Thyroid gland (tissue), 4 donors: ENCODE measurements around the gene COX6B2. TPM values are rescaled to one million over a fixed set of nuclear protein-coding genes. Genes with fewer than 3 reads are reported as not detected.
A peak's percentile ranks its signal among the peaks of the same experiment; 100 is the strongest.

Source experiments
- DNase-seq, 2 donors: peaks; one replicate each; pipeline ENCODE4 v3.0.0-alpha.2; 2019
- H3K27ac ChIP-seq, 3 donors: fragments of 200-600 bp; sonication (generic); 1 replicate in 2 of 3; 2 replicates in 1 of 3; pipeline ENCODE4 v1.5.1; 2016 to 2019; ENCODE audit warnings: mild to moderate bottlenecking in 1 of 3, moderate library complexity in 1 of 3
- H3K27me3 ChIP-seq: fragments of 200-600 bp; sonication (generic); one replicate; pipeline ENCODE4 v1.5.1; 2019
- H3K36me3 ChIP-seq, 2 donors: fragments of 200-600 bp; sonication (generic); one replicate each; pipeline ENCODE4 v1.5.1; 2016 to 2019
- H3K4me1 ChIP-seq, 2 donors: fragments of 200-600 bp; sonication (generic); one replicate each; pipeline ENCODE4 v1.5.1; 2017 to 2019
- H3K4me3 ChIP-seq, 3 donors: fragments of 200-600 bp; sonication (generic); replicated peaks in 1 of 3; 1 replicate in 2 of 3; 2 replicates in 1 of 3; pipeline ENCODE4 v1.5.1; 2016; ENCODE audit warnings: mild to moderate bottlenecking in 1 of 3
- H3K9me3 ChIP-seq: fragments of 200-600 bp; sonication (generic); one replicate; pipeline ENCODE4 v1.5.1; 2017
- POLR2A ChIP-seq, 2 donors: fragments of 450-650 bp; IDR thresholded peaks; one replicate each; pipeline ENCODE4 v1.6.1; 2017; ENCODE audit warnings: antibody characterized with exemption in 2 of 2, mild to moderate bottlenecking in 2 of 2, moderate library complexity in 1 of 2
- WGBS, 2 donors: methylation state at CpG; one replicate each; pipeline ENCODE4 v1.1.5; 2017; 5-methylcytosine and 5-hydroxymethylcytosine counted together
- intact Hi-C: fragments of 100-400 bp; cut with DNase I; formaldehyde crosslinking; loops from one replicate; pipeline ENCODE4 v1.15.1; 2023
- total RNA-seq, 4 donors: library from RNA; depleted of rRNA; stranded (reverse); fragments of >200 nt; gene quantifications; one replicate each; pipeline ENCODE4 v1.2.3, GENCODE V29; 2016
- TF ChIP-seq, protein P1 (sequence below), 6 experiments: fragments of 200-600 bp in 3 of 6; fragments of 450-650 bp in 3 of 6; sonication (generic) in 3 of 6; IDR thresholded peaks; one replicate each; pipeline ENCODE4 v1.5.1; 2016 to 2019; ENCODE audit warnings: antibody characterized with exemption in 6 of 6, mild to moderate bottlenecking in 2 of 6, inconsistent platforms in 1 of 6, moderate library complexity in 1 of 6

The COX6B2 gene
- total RNA-seq, 4 donors from 2014 or later, result 0.94 TPM; not detected in 3

DNA sequence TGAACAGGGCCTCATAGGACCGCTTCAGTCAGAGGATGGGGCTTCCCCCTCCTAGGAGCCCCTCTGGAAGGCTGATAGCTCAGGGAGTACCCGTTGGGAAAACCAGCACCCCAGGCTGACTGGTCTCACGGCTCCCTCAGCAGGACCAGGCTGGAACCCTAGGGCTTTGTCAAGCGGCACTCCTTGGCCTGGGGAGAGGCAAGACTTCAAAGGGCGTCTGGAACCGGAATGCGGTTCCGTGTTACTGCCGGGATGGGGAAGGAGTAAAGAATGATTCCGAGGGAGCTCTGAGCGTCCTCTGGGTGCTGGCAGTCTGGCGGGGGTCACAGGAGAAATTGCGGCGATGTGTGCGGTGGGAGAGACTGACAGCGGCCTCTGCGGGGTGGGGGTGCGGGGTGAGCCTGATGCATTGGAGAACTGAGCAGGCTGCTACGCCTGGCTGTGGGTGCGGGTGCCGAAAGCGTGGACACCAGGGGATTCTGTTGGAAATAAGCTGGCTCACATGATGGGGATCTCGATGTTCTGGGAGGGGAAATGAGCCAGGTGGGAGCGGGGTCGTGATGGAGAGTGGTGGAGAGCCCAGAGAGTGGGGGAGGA is 1.9 kb downstream of the COX6B2 start:
- 56 to 68% methylated on average over 22 to 25 of the region's 25 CpGs for WGBS, 2 donors
- Histone ChIP-seq H3K27me3 (peaks cover 25% of the 10 kb centered on the region), H3K4me1 (peaks cover 11 to 16% of the 10 kb centered on the region in 2 donors), H3K36me3 (no peaks in the 10 kb centered on the region), H3K27ac (no peak overlapping the region), H3K9me3 (no peaks in the 10 kb centered on the region), H3K4me3 (no peak overlapping the region)
- no peak for TF ChIP-seq POLR2A (IDR thresholded peaks at IDR 0.05)
- TF ChIP-seq, protein P1, sequence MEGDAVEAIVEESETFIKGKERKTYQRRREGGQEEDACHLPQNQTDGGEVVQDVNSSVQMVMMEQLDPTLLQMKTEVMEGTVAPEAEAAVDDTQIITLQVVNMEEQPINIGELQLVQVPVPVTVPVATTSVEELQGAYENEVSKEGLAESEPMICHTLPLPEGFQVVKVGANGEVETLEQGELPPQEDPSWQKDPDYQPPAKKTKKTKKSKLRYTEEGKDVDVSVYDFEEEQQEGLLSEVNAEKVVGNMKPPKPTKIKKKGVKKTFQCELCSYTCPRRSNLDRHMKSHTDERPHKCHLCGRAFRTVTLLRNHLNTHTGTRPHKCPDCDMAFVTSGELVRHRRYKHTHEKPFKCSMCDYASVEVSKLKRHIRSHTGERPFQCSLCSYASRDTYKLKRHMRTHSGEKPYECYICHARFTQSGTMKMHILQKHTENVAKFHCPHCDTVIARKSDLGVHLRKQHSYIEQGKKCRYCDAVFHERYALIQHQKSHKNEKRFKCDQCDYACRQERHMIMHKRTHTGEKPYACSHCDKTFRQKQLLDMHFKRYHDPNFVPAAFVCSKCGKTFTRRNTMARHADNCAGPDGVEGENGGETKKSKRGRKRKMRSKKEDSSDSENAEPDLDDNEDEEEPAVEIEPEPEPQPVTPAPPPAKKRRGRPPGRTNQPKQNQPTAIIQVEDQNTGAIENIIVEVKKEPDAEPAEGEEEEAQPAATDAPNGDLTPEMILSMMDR (IDR thresholded peaks at IDR 0.05), result no peak
- intact Hi-C loops, result no loop called here
- DNase-seq, result no peak

DNA sequence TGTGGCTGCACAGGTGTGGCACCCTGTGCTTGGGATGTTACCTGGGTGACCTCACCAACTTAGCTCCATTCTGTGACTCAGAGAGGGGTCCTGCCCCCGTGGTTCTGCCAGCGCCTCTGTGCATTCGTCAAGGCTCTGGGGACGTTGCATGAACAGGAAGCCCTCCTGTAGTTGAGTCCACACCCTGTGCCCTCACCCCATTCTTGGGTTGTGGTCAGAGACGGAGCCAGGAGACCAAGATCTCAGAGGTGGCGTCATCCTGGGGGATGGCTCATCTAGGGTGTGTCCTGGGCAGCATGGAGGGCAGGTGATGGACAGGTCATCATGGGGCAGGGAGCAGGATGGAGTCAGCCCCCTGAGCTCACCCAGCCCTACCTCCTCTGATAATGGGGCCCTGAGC is 2.5 kb downstream of the COX6B2 start:
- Histone ChIP-seq H3K4me3 (no peak overlapping the region), H3K27me3 (peaks cover 25% of the 10 kb centered on the region), H3K4me1 (peaks cover 11 to 16% of the 10 kb centered on the region in 2 donors), H3K9me3 (no peaks in the 10 kb centered on the region), H3K27ac (no peak overlapping the region), H3K36me3 (no peaks in the 10 kb centered on the region)
- intact Hi-C loops, result no loop called here
- 54 to 71% methylated on average over 1 to 6 of the region's 6 CpGs for WGBS, 2 donors
- no peak for TF ChIP-seq POLR2A (IDR thresholded peaks at IDR 0.05)
- TF ChIP-seq, protein P1 (IDR thresholded peaks at IDR 0.05), result no peak
- no peak for DNase-seq

DNA sequence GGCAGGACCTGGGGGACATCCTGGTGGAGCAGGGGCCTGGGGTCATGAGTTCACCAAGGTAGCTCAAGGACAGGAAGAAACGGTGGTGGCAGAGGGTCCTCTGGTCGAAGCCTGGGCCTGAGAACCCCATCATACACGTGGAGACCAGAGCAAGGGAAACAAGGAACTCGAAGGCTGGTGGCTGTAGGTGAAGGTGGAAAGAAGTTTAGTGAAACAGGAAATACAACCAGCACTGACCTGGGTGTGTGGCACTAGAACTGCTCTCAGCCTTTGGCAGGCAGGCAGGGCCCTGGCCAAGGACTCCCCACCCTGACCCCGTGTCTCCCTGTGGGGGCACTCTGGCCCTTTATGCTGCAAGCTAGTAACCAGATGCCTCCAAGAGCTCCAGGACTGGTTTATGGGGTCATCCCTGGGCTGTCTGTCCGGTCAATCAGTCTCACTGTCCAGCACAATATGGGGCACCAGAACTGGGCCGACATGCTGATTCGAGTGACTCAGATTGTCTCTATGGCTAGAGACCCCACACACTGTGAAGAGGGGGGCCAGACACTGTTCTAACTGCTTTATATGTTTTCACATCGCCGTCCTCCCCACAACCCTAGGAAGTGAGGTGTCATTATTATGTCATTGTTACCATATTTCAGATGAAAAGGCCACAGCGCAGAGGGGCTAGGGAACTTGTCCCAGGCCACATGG is 3.8 kb downstream of the COX6B2 start:
- H3K27ac ChIP-seq, result no peak overlapping the region
- H3K4me3 ChIP-seq, result no peak overlapping the region
- intact Hi-C loops, result no loop called here
- TF ChIP-seq POLR2A (IDR thresholded peaks at IDR 0.05), result no peak
- TF ChIP-seq, protein P1 (IDR thresholded peaks at IDR 0.05), result no peak
- H3K27me3 ChIP-seq, result peaks cover 25% of the 10 kb centered on the region
- DNase-seq, result no peak
- no peaks in the 10 kb centered on the region for H3K9me3 ChIP-seq
- H3K36me3 ChIP-seq, result no peaks in the 10 kb centered on the region
- WGBS, 2 donors, result 71 to 81% methylated on average over 9 to 11 of the region's 11 CpGs
- H3K4me1 ChIP-seq, result peaks cover 11 to 16% of the 10 kb centered on the region in 2 donors

DNA sequence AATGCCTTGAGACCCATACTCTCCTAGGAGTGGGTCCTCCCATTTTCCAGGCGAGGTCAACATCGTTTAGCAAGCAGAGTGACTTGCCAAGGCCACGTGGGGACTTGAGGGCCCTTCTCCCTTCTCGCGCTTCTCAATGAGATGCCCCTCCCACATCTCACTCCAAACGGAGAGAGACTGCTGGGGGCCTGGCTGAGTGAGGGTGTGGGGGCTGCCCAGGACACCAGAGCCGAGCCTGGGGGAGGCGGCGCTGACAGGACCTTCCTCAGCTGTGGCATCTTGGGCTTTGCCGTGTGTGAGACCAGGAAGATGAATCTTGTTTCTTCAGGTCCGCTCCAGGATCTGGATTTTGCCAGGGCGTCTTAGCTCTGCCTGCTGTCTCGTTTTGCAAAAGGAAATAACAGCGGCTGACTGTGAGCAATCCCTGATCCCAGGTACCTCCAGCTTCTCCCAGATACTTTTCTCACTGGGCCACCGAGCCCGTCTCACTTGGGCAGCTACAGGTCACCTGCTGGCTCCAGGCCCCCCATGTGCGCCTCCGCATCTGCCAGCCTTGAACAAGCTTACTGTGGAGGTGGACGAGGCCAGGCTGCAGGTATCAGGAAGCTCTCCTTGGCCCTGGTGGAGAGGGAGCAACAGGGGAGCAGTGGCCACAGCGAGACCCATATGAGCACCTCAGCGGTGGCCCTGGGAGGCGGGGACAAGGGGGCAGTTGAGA is 6.0 kb downstream of the COX6B2 start:
- peaks cover under 1 to 4% of the 10 kb centered on the region in 2 donors for H3K4me1 ChIP-seq
- H3K4me3 ChIP-seq, result no peak overlapping the region
- H3K9me3 ChIP-seq, result no peaks in the 10 kb centered on the region
- DNase-seq, result peak in 1 of 2 donors; percentile 32
- peaks cover 0 to 5% of the 10 kb centered on the region in 2 donors for H3K36me3 ChIP-seq
- WGBS, 2 donors, result 51 to 58% methylated on average over 14 to 20 of the region's 22 CpGs
- TF ChIP-seq, protein P1 (IDR thresholded peaks at IDR 0.05), result no peak
- no peak for TF ChIP-seq POLR2A (IDR thresholded peaks at IDR 0.05)
- H3K27me3 ChIP-seq, result peaks cover 12% of the 10 kb centered on the region
- intact Hi-C loops, result no loop called here
- no peak overlapping the region for H3K27ac ChIP-seq
